Tibial nerve (tissue), 4 donors: ENCODE results near the gene TMEM247. TPM values are rescaled to one million over a fixed set of nuclear protein-coding genes. Genes with fewer than 3 reads are reported as not detected.

Experiments
- DNase-seq, 2 donors: peaks; one replicate each; pipeline ENCODE4 v3.0.0-alpha.2; 2019; ENCODE audit warnings: low spot score in 2 of 2
- H3K27ac ChIP-seq, 4 donors: fragments of 200-600 bp; sonication (generic) in 3 of 4; one replicate each; pipeline ENCODE4 v1.5.1; 2017 to 2019; ENCODE audit warnings: mild to moderate bottlenecking in 1 of 4
- H3K27me3 ChIP-seq, 2 donors: fragments of 200-600 bp; sonication (generic) in 1 of 2; one replicate each; pipeline versions ENCODE4 v1.5.1 to v1.6.0; 2017 to 2019
- H3K36me3 ChIP-seq, 3 donors: fragments of 200-600 bp; sonication (generic); one replicate each; pipeline ENCODE4 v1.5.1; 2018 to 2019
- H3K4me1 ChIP-seq, 4 donors: fragments of 200-600 bp; sonication (generic) in 3 of 4; one replicate each; pipeline ENCODE4 v1.5.1; 2017 to 2019
- H3K4me3 ChIP-seq, 4 donors: fragments of 200-600 bp; sonication (generic) in 3 of 4; one replicate each; pipeline ENCODE4 v1.5.1; 2017 to 2019; ENCODE audit warnings: mild to moderate bottlenecking in 1 of 4, moderate library complexity in 1 of 4
- H3K9me3 ChIP-seq, 4 donors: fragments of 200-600 bp; sonication (generic) in 3 of 4; one replicate each; pipeline ENCODE4 v1.5.1; 2017 to 2019
- EP300 ChIP-seq, 2 donors: sonication (generic); formaldehyde crosslinking; IDR thresholded peaks; one replicate each; pipeline ENCODE4 v1.6.1; 2017; ENCODE audit warnings: antibody characterized with exemption in 2 of 2, mild to moderate bottlenecking in 1 of 2
- POLR2A ChIP-seq, 2 donors: fragments of 450-650 bp; IDR thresholded peaks; one replicate each; pipeline ENCODE4 v1.6.1; 2017; ENCODE audit warnings: antibody characterized with exemption in 2 of 2, mild to moderate bottlenecking in 2 of 2, moderate library complexity in 2 of 2
- WGBS, 2 donors: methylation state at CpG; one replicate each; pipeline ENCODE4 v1.1.5; 2018; 5-methylcytosine and 5-hydroxymethylcytosine counted together
- total RNA-seq, 4 donors: library from RNA; depleted of rRNA; stranded (reverse); fragments of >200 nt; gene quantifications; one replicate each; pipeline ENCODE4 v1.1.0, GENCODE V29; 2016
- TF ChIP-seq, protein P1 (sequence below), 5 experiments: fragments of 200-600 bp in 3 of 5; fragments of 450-650 bp in 2 of 5; sonication (generic) in 3 of 5; IDR thresholded peaks; one replicate each; pipeline ENCODE4 v1.5.1; 2016 to 2019; ENCODE audit warnings: antibody characterized with exemption in 5 of 5, mild to moderate bottlenecking in 3 of 5, moderate library complexity in 2 of 5

Gene TMEM247
- total RNA-seq, 4 donors from 2014 or later, result not detected

GRCh38 chr2:46461011-46461674, 18.2 kb upstream of the TMEM247 start:
- no peaks in the 10 kb centered on the region for H3K36me3 ChIP-seq
- TF ChIP-seq POLR2A (IDR thresholded peaks at IDR 0.05) (no peak), EP300 (IDR thresholded peaks at IDR 0.05) (peak in 1 of 2 donors; percentile 39)
- TF ChIP-seq, protein P1, sequence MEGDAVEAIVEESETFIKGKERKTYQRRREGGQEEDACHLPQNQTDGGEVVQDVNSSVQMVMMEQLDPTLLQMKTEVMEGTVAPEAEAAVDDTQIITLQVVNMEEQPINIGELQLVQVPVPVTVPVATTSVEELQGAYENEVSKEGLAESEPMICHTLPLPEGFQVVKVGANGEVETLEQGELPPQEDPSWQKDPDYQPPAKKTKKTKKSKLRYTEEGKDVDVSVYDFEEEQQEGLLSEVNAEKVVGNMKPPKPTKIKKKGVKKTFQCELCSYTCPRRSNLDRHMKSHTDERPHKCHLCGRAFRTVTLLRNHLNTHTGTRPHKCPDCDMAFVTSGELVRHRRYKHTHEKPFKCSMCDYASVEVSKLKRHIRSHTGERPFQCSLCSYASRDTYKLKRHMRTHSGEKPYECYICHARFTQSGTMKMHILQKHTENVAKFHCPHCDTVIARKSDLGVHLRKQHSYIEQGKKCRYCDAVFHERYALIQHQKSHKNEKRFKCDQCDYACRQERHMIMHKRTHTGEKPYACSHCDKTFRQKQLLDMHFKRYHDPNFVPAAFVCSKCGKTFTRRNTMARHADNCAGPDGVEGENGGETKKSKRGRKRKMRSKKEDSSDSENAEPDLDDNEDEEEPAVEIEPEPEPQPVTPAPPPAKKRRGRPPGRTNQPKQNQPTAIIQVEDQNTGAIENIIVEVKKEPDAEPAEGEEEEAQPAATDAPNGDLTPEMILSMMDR (IDR thresholded peaks at IDR 0.05), result peak; percentile 97 to 99 (median 98)
- WGBS, 2 donors, result 6 to 21% methylated on average over 8 of the region's 8 CpGs
- peaks cover 0 to 39% (median 15%) of the 10 kb centered on the region in 4 donors for H3K4me1 ChIP-seq
- H3K27me3 ChIP-seq, result no peaks in the 10 kb centered on the region
- H3K27ac ChIP-seq, result peak overlapping the region; percentile 67 to 93 (median 85)
- H3K9me3 ChIP-seq, result no peaks in the 10 kb centered on the region
- H3K4me3 ChIP-seq, result no peak overlapping the region
- peak; percentile 77 to 94 for DNase-seq

DNA sequence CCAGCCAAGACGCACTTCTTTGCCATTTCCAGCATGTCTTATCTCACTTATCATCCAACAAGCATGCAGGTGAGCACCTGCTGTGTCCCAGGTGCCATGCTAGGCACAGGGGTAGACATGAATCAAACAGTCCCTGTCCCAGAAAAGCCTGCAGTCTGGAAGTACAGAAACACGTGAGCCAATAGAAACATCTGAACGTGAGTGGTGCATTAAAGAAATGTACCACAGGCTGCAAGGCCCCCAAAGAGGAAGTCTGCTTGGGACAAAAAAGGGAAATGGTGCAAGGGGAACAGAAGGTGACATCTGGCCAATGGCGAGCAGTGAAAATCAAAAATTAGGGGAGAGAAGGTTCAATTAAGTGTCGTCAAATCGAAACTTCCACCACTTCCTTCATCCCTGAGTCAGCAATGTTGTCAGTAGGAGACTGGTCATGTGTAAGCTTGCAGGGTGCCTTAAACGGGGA, 17.6 kb upstream of the TMEM247 start:
- no peak for DNase-seq
- TF ChIP-seq POLR2A (IDR thresholded peaks at IDR 0.05), result no peak
- TF ChIP-seq, protein P1 (IDR thresholded peaks at IDR 0.05), result peak in 2 of 5 experiments; percentile 20 to 37
- TF ChIP-seq EP300 (IDR thresholded peaks at IDR 0.05), result peak in 1 of 2 donors; percentile 49

GRCh38 chr2:46462936-46463335, 16.4 kb upstream of the TMEM247 start:
- Histone ChIP-seq H3K27me3 (no peaks in the 10 kb centered on the region), H3K4me3 (no peak overlapping the region), H3K36me3 (no peaks in the 10 kb centered on the region), H3K4me1 (peaks cover 0 to 39% (median 15%) of the 10 kb centered on the region in 4 donors), H3K9me3 (no peaks in the 10 kb centered on the region), H3K27ac (no peak overlapping the region)
- TF ChIP-seq EP300 (IDR thresholded peaks at IDR 0.05) (no peak), POLR2A (IDR thresholded peaks at IDR 0.05) (no peak)
- TF ChIP-seq, protein P1 (IDR thresholded peaks at IDR 0.05), result no peak
- WGBS, 2 donors, result 89 to 94% methylated on average over 3 of the region's 3 CpGs
- DNase-seq, result no peak

More for the DNA sequence above, 17.6 kb upstream of the TMEM247 start:
- 32 to 38% methylated on average over 7 of the region's 7 CpGs for WGBS, 2 donors
- Histone ChIP-seq H3K4me3 (no peak overlapping the region), H3K27ac (peak overlapping the region in 3 of 4 donors; percentile 82 to 93 (median 88)), H3K4me1 (peaks cover 0 to 39% (median 15%) of the 10 kb centered on the region in 4 donors), H3K36me3 (no peaks in the 10 kb centered on the region), H3K9me3 (no peaks in the 10 kb centered on the region), H3K27me3 (no peaks in the 10 kb centered on the region)

DNA sequence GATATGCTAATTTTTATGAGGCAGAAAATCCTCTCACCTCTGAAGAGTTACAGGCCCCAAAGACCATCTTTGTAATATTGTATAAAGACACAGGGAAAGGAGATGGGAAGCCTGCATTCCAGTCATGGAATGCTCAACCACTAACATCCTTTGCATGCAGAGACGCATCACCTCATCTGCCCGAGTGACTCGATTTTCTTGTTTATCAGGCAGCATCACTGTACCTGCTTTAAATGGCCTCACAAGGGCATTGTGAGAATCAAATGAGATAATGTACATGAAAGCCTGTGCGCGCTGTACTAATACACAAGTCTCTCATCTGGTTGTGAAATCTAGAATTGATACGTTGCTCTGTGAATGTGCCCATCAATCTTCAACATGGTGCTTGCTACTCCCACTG, 10.2 kb upstream of the TMEM247 start:
- no peak for TF ChIP-seq EP300 (IDR thresholded peaks at IDR 0.05)
- TF ChIP-seq, protein P1 (IDR thresholded peaks at IDR 0.05), result no peak
- no peak for TF ChIP-seq POLR2A (IDR thresholded peaks at IDR 0.05)
- no peak overlapping the region for H3K27ac ChIP-seq
- H3K4me3 ChIP-seq, result no peak overlapping the region
- 90 to 92% methylated on average over 6 of the region's 6 CpGs for WGBS, 2 donors
- DNase-seq, result no peak
- peaks cover 0 to 10% (median 0%) of the 10 kb centered on the region in 4 donors for H3K4me1 ChIP-seq
- H3K9me3 ChIP-seq, result no peaks in the 10 kb centered on the region
- H3K27me3 ChIP-seq, result no peaks in the 10 kb centered on the region
- H3K36me3 ChIP-seq, result no peaks in the 10 kb centered on the region

- Histone ChIP-seq H3K36me3 (no peaks in the 10 kb centered on the region), H3K27ac (no peak overlapping the region), H3K4me3 (no peak overlapping the region), H3K4me1 (peaks cover 0 to 4% (median 0%) of the 10 kb centered on the region in 4 donors), H3K9me3 (no peaks in the 10 kb centered on the region), H3K27me3 (no peaks in the 10 kb centered on the region)
- no peak for TF ChIP-seq POLR2A (IDR thresholded peaks at IDR 0.05)
- TF ChIP-seq EP300 (IDR thresholded peaks at IDR 0.05), result no peak
- TF ChIP-seq, protein P1 (IDR thresholded peaks at IDR 0.05), result no peak
- DNase-seq, result no peak
- WGBS, 2 donors, result 72 to 79% methylated on average over 2 of the region's 2 CpGs
Measured at GRCh38 chr2:46469700-46470099, 9.7 kb upstream of the TMEM247 start.
